Gastroesophageal sphincter (tissue), 3 donors: ENCODE results near the gene APRT.

ENCODE experiments used
- CTCF ChIP-seq, 4 experiments: fragments of 200-600 bp in 2 of 4; fragments of 450-650 bp in 2 of 4; sonication (generic) in 1 of 4; IDR thresholded peaks; one replicate each; pipeline ENCODE4 v1.5.1; 2017 to 2019; ENCODE audit warnings: antibody characterized with exemption in 4 of 4, mild to moderate bottlenecking in 2 of 4, moderate library complexity in 2 of 4
- POLR2A ChIP-seq, 2 donors: fragments of 450-650 bp; IDR thresholded peaks; one replicate each; pipeline ENCODE4 v1.6.1; 2017; ENCODE audit warnings: antibody characterized with exemption in 2 of 2, mild to moderate bottlenecking in 2 of 2, moderate library complexity in 1 of 2

- no peak for TF ChIP-seq POLR2A (IDR thresholded peaks at IDR 0.05)
- TF ChIP-seq CTCF (IDR thresholded peaks at IDR 0.05): no peak
Observed at GRCh38 chr16:88767546-88768070, 44.1 kb downstream of the APRT start.
